ENCODE data around the gene TPM1. TPM values are rescaled to one million over a fixed set of nuclear protein-coding genes. Genes with fewer than 3 reads are reported as not detected.

The TPM1 gene
- total and polyA plus RNA-seq, 9 of the 15 experiments (the other 6 are each of a cell fraction or from before 2014, with no cell fraction given): 8.1 to 53.9 (median 43.1) TPM

DNA sequence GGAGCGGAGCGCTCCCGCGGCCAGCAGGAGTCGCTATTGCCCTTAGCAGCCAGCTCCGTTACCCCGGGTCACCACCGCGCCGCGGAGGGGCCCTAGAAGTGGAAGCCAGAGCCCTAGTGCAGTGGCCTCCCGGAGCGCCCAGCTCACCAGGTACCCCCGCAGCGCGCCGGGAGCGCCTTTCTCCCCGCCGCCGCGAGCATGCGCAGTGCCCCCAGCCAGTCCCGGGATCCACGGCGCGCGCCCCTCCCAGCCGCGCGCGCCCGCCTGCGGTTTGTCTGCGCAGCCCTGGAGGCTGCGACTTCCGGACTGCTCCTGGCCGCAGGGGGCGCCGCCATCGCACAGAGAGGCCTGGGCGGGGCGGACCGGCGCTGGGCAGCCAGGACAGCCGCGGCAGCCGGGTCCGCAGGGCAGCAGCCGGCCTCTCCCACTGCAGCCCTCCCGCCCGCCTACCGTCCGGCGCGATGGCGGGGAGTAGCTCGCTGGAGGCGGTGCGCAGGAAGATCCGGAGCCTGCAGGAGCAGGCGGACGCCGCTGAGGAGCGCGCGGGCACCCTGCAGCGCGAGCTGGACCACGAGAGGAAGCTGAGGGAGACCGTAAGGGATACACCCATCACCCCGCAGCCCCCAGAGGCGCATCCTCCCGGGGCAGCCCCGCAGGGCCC, 5.7 kb downstream of the TPM1 start (continued):
- TF ChIP-seq, protein P1, sequence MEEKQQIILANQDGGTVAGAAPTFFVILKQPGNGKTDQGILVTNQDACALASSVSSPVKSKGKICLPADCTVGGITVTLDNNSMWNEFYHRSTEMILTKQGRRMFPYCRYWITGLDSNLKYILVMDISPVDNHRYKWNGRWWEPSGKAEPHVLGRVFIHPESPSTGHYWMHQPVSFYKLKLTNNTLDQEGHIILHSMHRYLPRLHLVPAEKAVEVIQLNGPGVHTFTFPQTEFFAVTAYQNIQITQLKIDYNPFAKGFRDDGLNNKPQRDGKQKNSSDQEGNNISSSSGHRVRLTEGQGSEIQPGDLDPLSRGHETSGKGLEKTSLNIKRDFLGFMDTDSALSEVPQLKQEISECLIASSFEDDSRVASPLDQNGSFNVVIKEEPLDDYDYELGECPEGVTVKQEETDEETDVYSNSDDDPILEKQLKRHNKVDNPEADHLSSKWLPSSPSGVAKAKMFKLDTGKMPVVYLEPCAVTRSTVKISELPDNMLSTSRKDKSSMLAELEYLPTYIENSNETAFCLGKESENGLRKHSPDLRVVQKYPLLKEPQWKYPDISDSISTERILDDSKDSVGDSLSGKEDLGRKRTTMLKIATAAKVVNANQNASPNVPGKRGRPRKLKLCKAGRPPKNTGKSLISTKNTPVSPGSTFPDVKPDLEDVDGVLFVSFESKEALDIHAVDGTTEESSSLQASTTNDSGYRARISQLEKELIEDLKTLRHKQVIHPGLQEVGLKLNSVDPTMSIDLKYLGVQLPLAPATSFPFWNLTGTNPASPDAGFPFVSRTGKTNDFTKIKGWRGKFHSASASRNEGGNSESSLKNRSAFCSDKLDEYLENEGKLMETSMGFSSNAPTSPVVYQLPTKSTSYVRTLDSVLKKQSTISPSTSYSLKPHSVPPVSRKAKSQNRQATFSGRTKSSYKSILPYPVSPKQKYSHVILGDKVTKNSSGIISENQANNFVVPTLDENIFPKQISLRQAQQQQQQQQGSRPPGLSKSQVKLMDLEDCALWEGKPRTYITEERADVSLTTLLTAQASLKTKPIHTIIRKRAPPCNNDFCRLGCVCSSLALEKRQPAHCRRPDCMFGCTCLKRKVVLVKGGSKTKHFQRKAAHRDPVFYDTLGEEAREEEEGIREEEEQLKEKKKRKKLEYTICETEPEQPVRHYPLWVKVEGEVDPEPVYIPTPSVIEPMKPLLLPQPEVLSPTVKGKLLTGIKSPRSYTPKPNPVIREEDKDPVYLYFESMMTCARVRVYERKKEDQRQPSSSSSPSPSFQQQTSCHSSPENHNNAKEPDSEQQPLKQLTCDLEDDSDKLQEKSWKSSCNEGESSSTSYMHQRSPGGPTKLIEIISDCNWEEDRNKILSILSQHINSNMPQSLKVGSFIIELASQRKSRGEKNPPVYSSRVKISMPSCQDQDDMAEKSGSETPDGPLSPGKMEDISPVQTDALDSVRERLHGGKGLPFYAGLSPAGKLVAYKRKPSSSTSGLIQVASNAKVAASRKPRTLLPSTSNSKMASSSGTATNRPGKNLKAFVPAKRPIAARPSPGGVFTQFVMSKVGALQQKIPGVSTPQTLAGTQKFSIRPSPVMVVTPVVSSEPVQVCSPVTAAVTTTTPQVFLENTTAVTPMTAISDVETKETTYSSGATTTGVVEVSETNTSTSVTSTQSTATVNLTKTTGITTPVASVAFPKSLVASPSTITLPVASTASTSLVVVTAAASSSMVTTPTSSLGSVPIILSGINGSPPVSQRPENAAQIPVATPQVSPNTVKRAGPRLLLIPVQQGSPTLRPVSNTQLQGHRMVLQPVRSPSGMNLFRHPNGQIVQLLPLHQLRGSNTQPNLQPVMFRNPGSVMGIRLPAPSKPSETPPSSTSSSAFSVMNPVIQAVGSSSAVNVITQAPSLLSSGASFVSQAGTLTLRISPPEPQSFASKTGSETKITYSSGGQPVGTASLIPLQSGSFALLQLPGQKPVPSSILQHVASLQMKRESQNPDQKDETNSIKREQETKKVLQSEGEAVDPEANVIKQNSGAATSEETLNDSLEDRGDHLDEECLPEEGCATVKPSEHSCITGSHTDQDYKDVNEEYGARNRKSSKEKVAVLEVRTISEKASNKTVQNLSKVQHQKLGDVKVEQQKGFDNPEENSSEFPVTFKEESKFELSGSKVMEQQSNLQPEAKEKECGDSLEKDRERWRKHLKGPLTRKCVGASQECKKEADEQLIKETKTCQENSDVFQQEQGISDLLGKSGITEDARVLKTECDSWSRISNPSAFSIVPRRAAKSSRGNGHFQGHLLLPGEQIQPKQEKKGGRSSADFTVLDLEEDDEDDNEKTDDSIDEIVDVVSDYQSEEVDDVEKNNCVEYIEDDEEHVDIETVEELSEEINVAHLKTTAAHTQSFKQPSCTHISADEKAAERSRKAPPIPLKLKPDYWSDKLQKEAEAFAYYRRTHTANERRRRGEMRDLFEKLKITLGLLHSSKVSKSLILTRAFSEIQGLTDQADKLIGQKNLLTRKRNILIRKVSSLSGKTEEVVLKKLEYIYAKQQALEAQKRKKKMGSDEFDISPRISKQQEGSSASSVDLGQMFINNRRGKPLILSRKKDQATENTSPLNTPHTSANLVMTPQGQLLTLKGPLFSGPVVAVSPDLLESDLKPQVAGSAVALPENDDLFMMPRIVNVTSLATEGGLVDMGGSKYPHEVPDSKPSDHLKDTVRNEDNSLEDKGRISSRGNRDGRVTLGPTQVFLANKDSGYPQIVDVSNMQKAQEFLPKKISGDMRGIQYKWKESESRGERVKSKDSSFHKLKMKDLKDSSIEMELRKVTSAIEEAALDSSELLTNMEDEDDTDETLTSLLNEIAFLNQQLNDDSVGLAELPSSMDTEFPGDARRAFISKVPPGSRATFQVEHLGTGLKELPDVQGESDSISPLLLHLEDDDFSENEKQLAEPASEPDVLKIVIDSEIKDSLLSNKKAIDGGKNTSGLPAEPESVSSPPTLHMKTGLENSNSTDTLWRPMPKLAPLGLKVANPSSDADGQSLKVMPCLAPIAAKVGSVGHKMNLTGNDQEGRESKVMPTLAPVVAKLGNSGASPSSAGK (IDR thresholded peaks at IDR 0.05): no peak
- TF ChIP-seq HNRNPL (IDR thresholded peaks at IDR 0.05; ENCODE audit: low read depth, low read length) (0 out of 2 replicates have a peak, but pooled peaks have one; percentile 28), SOX6 (IDR thresholded peaks at IDR 0.05) (peak; percentile 41; the same call in 1 of the 2 replicates), MCM2 (IDR thresholded peaks at IDR 0.05; ENCODE audit: low read depth) (no peak), ZKSCAN1 (IDR thresholded peaks at IDR 0.05; ENCODE audit: low read depth, low read length) (0 out of 2 replicates have a peak, but pooled peaks have one; percentile 44), CXXC5 (CRISPR knock-in tag; IDR thresholded peaks at IDR 0.05) (peak; percentile 94), ZNF197 (CRISPR knock-in tag; IDR thresholded peaks at IDR 0.05; ENCODE audit: low read depth) (0 out of 2 replicates have a peak, but pooled peaks have one; percentile 67)
- TF ChIP-seq, protein P2, sequence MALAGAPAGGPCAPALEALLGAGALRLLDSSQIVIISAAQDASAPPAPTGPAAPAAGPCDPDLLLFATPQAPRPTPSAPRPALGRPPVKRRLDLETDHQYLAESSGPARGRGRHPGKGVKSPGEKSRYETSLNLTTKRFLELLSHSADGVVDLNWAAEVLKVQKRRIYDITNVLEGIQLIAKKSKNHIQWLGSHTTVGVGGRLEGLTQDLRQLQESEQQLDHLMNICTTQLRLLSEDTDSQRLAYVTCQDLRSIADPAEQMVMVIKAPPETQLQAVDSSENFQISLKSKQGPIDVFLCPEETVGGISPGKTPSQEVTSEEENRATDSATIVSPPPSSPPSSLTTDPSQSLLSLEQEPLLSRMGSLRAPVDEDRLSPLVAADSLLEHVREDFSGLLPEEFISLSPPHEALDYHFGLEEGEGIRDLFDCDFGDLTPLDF (CRISPR knock-in tag; IDR thresholded peaks at IDR 0.05): peak; percentile 83; the same call in 1 of the 2 replicates
- TF ChIP-seq, protein P3, sequence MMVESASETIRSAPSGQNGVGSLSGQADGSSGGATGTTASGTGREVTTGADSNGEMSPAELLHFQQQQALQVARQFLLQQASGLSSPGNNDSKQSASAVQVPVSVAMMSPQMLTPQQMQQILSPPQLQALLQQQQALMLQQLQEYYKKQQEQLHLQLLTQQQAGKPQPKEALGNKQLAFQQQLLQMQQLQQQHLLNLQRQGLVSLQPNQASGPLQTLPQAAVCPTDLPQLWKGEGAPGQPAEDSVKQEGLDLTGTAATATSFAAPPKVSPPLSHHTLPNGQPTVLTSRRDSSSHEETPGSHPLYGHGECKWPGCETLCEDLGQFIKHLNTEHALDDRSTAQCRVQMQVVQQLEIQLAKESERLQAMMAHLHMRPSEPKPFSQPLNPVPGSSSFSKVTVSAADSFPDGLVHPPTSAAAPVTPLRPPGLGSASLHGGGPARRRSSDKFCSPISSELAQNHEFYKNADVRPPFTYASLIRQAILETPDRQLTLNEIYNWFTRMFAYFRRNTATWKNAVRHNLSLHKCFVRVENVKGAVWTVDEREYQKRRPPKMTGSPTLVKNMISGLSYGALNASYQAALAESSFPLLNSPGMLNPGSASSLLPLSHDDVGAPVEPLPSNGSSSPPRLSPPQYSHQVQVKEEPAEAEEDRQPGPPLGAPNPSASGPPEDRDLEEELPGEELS (CRISPR knock-in tag; IDR thresholded peaks at IDR 0.05; ENCODE audit: borderline replicate concordance): no peak
